GM13977 (cell line): Measurements from ENCODE around the gene SEMA4D.

Source experiments
- DNase-seq: peaks from one replicate; pipeline ENCODE4 v3.0.0; 2012; ENCODE audit warnings: low spot score
- in situ Hi-C: fragments of 300-500 bp; cut with MboI; formaldehyde crosslinking; loops from one replicate; pipeline ENCODE4 v1.12.0; 2022; ENCODE audit warnings: low sequenced_read_pairs, low pct_unique_long_range_greater_than_20kb, mixed read lengths, inconsistent platforms; ENCODE audit not compliant: unreplicated experiment
- TF ChIP-seq, protein P1 (sequence below): IDR thresholded peaks from 2 replicates; pipeline ENCODE4 v1.5.1; 2012; ENCODE audit warnings: mild to moderate bottlenecking, control low read depth; ENCODE audit not compliant: insufficient read depth; ENCODE audit errors: extremely low read depth, missing control alignments

Gene SEMA4D

DNA sequence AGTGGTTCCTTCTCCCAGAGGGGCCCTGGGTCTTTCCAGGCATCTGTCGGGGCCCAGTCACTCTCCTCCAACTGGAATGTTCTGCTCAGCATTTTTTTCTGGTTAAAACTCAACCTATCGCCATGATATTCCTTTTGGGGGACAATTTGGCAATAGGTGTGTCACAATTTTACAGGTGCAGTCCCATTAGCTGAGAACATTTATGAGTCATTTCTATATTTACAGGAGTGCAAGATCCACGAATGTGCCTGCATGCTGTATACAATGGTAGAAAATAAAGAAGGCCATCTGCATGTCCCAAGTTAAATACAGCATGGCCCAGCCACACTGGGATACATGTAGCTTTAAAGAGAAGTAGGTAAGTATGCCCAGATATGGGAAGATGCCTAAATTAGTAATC, 28.8 kb upstream of the SEMA4D start:
- TF ChIP-seq, protein P1, sequence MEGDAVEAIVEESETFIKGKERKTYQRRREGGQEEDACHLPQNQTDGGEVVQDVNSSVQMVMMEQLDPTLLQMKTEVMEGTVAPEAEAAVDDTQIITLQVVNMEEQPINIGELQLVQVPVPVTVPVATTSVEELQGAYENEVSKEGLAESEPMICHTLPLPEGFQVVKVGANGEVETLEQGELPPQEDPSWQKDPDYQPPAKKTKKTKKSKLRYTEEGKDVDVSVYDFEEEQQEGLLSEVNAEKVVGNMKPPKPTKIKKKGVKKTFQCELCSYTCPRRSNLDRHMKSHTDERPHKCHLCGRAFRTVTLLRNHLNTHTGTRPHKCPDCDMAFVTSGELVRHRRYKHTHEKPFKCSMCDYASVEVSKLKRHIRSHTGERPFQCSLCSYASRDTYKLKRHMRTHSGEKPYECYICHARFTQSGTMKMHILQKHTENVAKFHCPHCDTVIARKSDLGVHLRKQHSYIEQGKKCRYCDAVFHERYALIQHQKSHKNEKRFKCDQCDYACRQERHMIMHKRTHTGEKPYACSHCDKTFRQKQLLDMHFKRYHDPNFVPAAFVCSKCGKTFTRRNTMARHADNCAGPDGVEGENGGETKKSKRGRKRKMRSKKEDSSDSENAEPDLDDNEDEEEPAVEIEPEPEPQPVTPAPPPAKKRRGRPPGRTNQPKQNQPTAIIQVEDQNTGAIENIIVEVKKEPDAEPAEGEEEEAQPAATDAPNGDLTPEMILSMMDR: no peak
- DNase-seq: no peak
- in situ Hi-C loops: no loop called here

GRCh38 chr9:89525446-89526374, 27.8 kb upstream of the SEMA4D start:
- TF ChIP-seq, protein P1: no peak
- in situ Hi-C loops: no loop called here
- DNase-seq: no peak

GRCh38 chr9:89524963-89525362, 27.1 kb upstream of the SEMA4D start:
- TF ChIP-seq, protein P1: no peak
- DNase-seq: no peak
- in situ Hi-C loops: no loop called here

GRCh38 chr9:89523948-89524347, 26.0 kb upstream of the SEMA4D start:
- TF ChIP-seq, protein P1: no peak
- no peak for DNase-seq
- in situ Hi-C loops: no loop called here

- in situ Hi-C loops: no loop called here
Measured at GRCh38 chr9:89522959-89523285, 25.0 kb upstream of the SEMA4D start.

DNA sequence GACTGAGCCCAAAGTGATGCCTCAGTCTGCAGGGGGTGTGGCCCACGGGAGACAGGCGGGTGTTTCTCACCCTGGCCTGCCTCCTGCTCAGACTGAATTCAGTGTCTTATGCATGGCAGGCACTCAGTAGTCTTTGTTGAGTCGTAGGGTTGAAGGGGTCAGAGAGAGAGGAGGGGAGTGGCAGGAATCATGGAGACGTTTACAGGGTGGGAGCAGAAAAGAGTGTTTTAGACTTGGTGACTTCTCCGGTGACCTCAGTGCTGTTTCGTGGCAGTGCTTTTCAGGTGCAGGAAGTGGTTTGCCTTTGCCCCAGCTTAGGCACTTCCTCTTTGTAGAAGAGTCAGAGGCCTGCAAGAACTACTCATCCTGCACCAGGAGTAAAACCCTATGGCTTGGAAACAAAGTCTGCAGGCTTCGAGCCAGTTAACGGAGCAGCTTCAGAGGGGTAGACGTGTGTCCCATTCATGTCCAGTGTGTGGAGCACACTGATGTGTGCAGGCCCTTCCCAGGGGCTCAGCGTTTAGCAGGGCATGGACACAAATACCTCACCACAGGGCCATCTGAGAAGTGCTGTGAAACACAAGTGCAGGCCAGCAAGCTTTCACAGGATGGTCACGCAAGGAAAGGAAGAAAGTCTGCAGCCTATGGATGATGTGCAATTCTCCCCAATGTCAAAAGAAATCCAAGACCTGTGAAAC, 24.5 kb upstream of the SEMA4D start:
- TF ChIP-seq, protein P1: no peak
- DNase-seq: peak; percentile 83
- in situ Hi-C loops: no loop called here

More at GRCh38 chr9:89522959-89523285, 25.0 kb upstream of the SEMA4D start:
- TF ChIP-seq, protein P1: no peak
- no peak for DNase-seq
